ENCODE measurements around the gene MAPKAPK2. TPM values are rescaled to one million over a fixed set of nuclear protein-coding genes. Genes with fewer than 3 reads are reported as not detected.

Gene MAPKAPK2
- total RNA-seq, 2 donors from 2014 or later: 181 to 182 TPM

GRCh38 chr1:206664740-206665139, 20.0 kb upstream of the MAPKAPK2 start:
- Mint-ChIP-seq H3K27me3 (peaks cover 61% of the 10 kb centered on the region), H3K27ac (no peak overlapping the region), H3K4me1 (peaks cover 9% of the 10 kb centered on the region), H3K36me3 (ENCODE audit: low read depth) (peaks cover 8% of the 10 kb centered on the region), H3K4me3 (no peak overlapping the region)
- no peak for ATAC-seq
- no peak for DNase-seq
- H3K9me3 ChIP-seq (ENCODE audit: control insufficient read depth, low read length, poor library complexity, severe bottlenecking): no peaks in the 10 kb centered on the region

- no peak for ATAC-seq
- Mint-ChIP-seq H3K4me3 (no peak overlapping the region), H3K27me3 (peaks cover 65% of the 10 kb centered on the region), H3K4me1 (peaks cover 9% of the 10 kb centered on the region), H3K27ac (no peak overlapping the region), H3K36me3 (ENCODE audit: low read depth) (peaks cover 12% of the 10 kb centered on the region)
- no peak for DNase-seq
- no peaks in the 10 kb centered on the region for H3K9me3 ChIP-seq (ENCODE audit: control insufficient read depth, low read length, poor library complexity, severe bottlenecking)
These were observed 18.6 kb upstream of the MAPKAPK2 start for GRCh38 chr1:206666031-206666561.

- Mint-ChIP-seq H3K4me1 (peaks cover 9% of the 10 kb centered on the region), H3K27me3 (peaks cover 59% of the 10 kb centered on the region), H3K36me3 (ENCODE audit: low read depth) (peaks cover 12% of the 10 kb centered on the region), H3K4me3 (no peak overlapping the region), H3K27ac (no peak overlapping the region)
- no peaks in the 10 kb centered on the region for H3K9me3 ChIP-seq (ENCODE audit: control insufficient read depth, low read length, poor library complexity, severe bottlenecking)
- DNase-seq (no peak), ATAC-seq (no peak)
These were observed 17.6 kb upstream of the MAPKAPK2 start for GRCh38 chr1:206666954-206667665.

DNA sequence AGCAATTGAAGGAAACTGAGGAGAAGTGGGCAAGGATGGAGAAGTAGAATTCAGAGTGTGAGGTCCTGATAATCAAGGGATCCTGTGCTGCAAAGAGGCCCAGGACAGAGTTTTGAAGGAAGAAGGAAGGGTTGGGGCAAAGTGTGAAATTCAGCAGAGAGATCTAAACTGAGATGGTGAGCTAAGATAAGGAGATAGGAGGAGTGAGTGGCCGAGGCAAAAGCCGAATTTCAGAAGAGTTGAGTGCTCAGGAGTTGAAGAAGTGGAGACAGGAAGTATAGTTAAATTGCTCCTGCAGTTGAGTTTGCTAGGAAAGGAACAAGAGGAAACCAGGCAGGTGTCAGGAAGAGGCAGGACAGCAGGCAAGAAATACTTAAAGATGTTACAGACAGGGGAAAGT, 16.4 kb upstream of the MAPKAPK2 start:
- H3K9me3 ChIP-seq (ENCODE audit: control insufficient read depth, low read length, poor library complexity, severe bottlenecking): no peaks in the 10 kb centered on the region
- DNase-seq: no peak
- H3K27me3 Mint-ChIP-seq: peaks cover 47% of the 10 kb centered on the region
- peaks cover 9% of the 10 kb centered on the region for H3K36me3 Mint-ChIP-seq (ENCODE audit: low read depth)
- peak overlapping the region; percentile 57 for H3K27ac Mint-ChIP-seq
- no peak for ATAC-seq
- H3K4me1 Mint-ChIP-seq: peaks cover 9% of the 10 kb centered on the region
- H3K4me3 Mint-ChIP-seq: peak overlapping the region; percentile 70

DNA sequence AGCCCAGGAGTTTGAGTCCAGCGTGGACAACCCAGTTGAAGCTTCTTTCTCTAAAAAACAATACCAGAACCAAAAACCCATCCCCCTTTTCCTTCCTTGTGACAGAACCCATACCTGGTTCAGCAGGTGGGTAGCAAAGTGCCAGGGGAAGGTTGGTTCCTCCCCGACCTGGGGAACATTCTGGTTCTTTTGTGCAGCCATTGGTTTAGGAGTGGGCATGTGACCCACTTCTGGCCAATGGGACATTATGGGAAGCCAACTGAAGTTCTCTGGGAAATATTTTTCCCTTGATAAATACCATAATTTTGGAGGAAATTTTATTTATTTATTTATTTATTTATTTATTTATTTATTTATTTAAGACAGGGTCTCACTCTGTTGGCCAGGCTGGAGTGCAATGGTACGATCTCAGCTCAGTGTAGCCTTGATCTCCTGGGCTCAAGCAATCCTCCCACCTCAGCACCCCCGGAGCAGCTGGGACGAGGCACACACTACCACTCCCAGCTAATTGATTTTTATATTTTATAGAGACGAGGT, 15.8 kb upstream of the MAPKAPK2 start:
- Mint-ChIP-seq H3K27ac (peak overlapping the region; percentile 57), H3K36me3 (ENCODE audit: low read depth) (peaks cover 9% of the 10 kb centered on the region), H3K27me3 (peaks cover 41% of the 10 kb centered on the region), H3K4me3 (no peak overlapping the region), H3K4me1 (peaks cover 9% of the 10 kb centered on the region)
- ATAC-seq (no peak), DNase-seq (no peak)
- H3K9me3 ChIP-seq (ENCODE audit: control insufficient read depth, low read length, poor library complexity, severe bottlenecking): no peaks in the 10 kb centered on the region

DNA sequence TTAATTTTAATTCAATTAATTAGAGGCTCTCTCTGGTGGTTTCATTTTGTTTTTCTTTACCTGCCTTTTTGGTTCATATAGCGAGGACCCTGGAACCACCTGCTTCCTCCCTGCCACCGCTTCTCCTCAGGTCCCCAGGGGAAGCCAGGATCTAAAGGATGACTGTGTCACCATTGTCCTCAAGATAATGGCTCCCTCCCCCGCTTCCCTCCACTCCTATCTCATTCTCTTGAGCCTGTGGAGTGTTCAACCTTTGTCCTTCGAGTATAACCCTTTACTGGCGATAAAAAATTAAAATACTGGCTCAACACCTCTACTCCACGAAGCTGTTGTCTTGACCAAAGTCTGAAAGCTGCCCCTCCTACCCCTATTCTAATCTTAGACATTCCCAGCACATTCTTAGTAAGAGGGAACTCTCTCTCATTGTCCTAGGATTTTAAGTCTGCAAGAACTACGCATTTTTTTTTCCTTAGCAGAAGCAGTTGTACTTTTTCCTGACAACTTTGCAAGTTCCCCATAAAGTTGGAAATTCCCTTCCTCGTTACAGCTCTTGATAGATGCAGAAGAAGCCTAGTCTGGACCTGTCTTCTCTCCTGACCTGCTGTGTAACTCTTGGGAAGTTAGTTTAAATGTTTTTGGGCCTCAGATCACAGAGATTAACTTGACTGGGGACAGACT, 12.6 kb upstream of the MAPKAPK2 start:
- no peak overlapping the region for H3K27ac Mint-ChIP-seq
- H3K4me1 Mint-ChIP-seq: peaks cover 11% of the 10 kb centered on the region
- H3K27me3 Mint-ChIP-seq: peaks cover 27% of the 10 kb centered on the region
- H3K4me3 Mint-ChIP-seq: no peak overlapping the region
- ATAC-seq (no peak), DNase-seq (no peak)
- peaks cover 12% of the 10 kb centered on the region for H3K36me3 Mint-ChIP-seq (ENCODE audit: low read depth)
- no peaks in the 10 kb centered on the region for H3K9me3 ChIP-seq (ENCODE audit: control insufficient read depth, low read length, poor library complexity, severe bottlenecking)

- peaks cover 10% of the 10 kb centered on the region for H3K36me3 Mint-ChIP-seq (ENCODE audit: low read depth)
- no peak for DNase-seq
- no peak overlapping the region for H3K27ac Mint-ChIP-seq
- peaks cover 20% of the 10 kb centered on the region for H3K27me3 Mint-ChIP-seq
- H3K4me3 Mint-ChIP-seq: no peak overlapping the region
- peaks cover 6% of the 10 kb centered on the region for H3K4me1 Mint-ChIP-seq
- no peak for ATAC-seq
- no peaks in the 10 kb centered on the region for H3K9me3 ChIP-seq (ENCODE audit: control insufficient read depth, low read length, poor library complexity, severe bottlenecking)
These were observed 11.6 kb upstream of the MAPKAPK2 start for GRCh38 chr1:206672844-206673758.

GRCh38 chr1:206674236-206674635, 10.5 kb upstream of the MAPKAPK2 start:
- H3K36me3 Mint-ChIP-seq (ENCODE audit: low read depth): peaks cover 6% of the 10 kb centered on the region
- H3K27me3 Mint-ChIP-seq: peaks cover 20% of the 10 kb centered on the region
- peaks cover 7% of the 10 kb centered on the region for H3K4me1 Mint-ChIP-seq
- H3K4me3 Mint-ChIP-seq: no peak overlapping the region
- ATAC-seq (no peak), DNase-seq (no peak)
- H3K27ac Mint-ChIP-seq: no peak overlapping the region
- H3K9me3 ChIP-seq (ENCODE audit: control insufficient read depth, low read length, poor library complexity, severe bottlenecking): no peaks in the 10 kb centered on the region

DNA sequence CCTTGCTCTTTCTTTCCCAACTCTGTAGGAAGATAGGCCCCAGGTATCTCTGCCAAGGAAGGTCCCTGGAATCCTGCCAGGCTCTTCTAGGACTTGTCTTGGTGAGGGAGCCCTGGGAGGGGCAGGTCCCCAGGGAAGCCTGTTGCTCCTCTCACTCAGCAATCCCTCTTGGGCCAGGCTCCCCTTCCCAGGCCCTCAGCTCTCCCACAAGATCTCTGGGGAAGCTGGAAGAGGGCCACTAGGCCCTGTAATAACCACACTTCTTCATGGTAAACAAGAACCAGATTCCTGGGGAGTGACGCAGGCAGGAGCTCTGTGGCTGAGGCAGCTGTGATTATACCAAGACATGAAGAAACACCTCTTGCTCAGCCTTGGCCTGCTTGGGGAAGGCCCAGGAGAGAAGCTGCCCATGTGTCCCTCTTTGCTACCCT, 9.9 kb upstream of the MAPKAPK2 start:
- DNase-seq (no peak), ATAC-seq (no peak)
- Mint-ChIP-seq H3K27ac (peak overlapping the region; percentile 32), H3K27me3 (peaks cover 21% of the 10 kb centered on the region), H3K36me3 (ENCODE audit: low read depth) (peaks cover 6% of the 10 kb centered on the region), H3K4me3 (no peak overlapping the region), H3K4me1 (peaks cover 9% of the 10 kb centered on the region)
- no peaks in the 10 kb centered on the region for H3K9me3 ChIP-seq (ENCODE audit: control insufficient read depth, low read length, poor library complexity, severe bottlenecking)

DNA sequence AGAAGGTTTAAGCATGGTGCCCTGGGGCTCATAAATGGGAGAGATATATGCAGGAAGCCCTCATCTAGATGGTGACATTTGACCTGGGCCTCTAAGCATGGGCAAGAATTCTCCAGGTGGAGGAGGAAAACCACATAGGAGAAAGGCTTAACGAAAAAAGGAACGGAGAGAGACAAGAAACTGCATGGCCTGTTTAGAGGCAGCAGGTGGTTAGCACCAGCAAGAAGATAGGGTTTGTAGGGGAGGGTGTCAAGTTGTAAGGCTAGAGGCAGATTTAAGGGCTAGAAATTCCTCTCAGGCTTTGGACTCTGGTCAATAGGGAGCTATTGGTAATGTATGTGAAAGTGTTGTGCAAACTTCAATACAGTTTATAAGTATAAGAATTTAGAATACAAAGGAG, 8.2 kb upstream of the MAPKAPK2 start:
- ATAC-seq (no peak), DNase-seq (no peak)
- peaks cover 3% of the 10 kb centered on the region for H3K36me3 Mint-ChIP-seq (ENCODE audit: low read depth)
- no peak overlapping the region for H3K27ac Mint-ChIP-seq
- no peak overlapping the region for H3K4me3 Mint-ChIP-seq
- H3K4me1 Mint-ChIP-seq: peaks cover 13% of the 10 kb centered on the region
- peaks cover 13% of the 10 kb centered on the region for H3K27me3 Mint-ChIP-seq
- H3K9me3 ChIP-seq (ENCODE audit: control insufficient read depth, low read length, poor library complexity, severe bottlenecking): no peaks in the 10 kb centered on the region

DNA sequence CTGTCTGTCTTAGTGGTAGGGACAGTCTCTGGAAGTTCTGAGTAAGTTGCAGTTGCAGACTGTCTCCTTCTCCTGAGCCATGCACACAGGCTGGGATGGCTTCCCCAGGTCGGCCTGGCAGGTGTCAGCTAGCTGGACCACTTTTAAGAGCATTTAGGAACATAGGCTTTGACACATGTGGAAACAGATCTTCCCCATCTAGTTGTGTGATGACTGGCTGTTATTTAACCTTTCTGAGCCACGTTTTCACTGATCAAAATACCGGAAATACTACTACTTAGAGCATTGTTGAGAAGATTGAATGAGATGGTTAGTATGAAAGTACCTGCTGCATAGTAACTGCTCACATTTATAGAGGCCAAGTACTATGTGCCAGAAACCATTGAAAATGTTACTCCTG, 6.2 kb upstream of the MAPKAPK2 start:
- no peak overlapping the region for H3K4me3 Mint-ChIP-seq
- no peak for ATAC-seq
- H3K27me3 Mint-ChIP-seq: peaks cover 13% of the 10 kb centered on the region
- H3K4me1 Mint-ChIP-seq: peaks cover 13% of the 10 kb centered on the region
- DNase-seq: no peak
- peaks cover 3% of the 10 kb centered on the region for H3K36me3 Mint-ChIP-seq (ENCODE audit: low read depth)
- no peak overlapping the region for H3K27ac Mint-ChIP-seq
- H3K9me3 ChIP-seq (ENCODE audit: control insufficient read depth, low read length, poor library complexity, severe bottlenecking): no peaks in the 10 kb centered on the region

DNA sequence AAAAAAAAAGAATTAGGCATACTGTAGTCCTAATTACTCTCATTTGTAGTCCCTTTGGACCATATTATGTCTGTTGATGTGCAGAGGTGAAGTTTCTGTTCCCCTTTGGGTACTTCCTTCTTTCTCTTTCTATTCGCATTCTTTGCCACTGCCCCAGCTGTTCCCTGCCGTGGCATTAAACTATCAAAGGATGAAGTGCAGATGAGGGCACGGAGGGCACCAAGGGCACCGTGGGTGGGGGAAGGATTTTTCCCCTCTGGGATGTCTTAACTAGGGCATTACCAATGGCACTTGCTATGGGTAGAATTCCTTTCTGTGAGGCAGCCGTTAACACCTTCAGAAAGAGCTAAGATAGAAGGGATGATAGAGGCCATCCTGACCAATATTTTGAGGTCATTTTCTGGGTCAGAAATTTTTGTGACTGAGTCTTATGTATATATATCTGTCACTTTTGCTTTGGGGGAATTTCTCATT, 4.9 kb upstream of the MAPKAPK2 start:
- Mint-ChIP-seq H3K4me3 (no peak overlapping the region), H3K27me3 (peaks cover 13% of the 10 kb centered on the region), H3K27ac (no peak overlapping the region), H3K36me3 (ENCODE audit: low read depth) (peaks cover 3% of the 10 kb centered on the region), H3K4me1 (peaks cover 19% of the 10 kb centered on the region)
- ATAC-seq (peak; percentile 67), DNase-seq (no peak)
- H3K9me3 ChIP-seq (ENCODE audit: control insufficient read depth, low read length, poor library complexity, severe bottlenecking): no peaks in the 10 kb centered on the region
